Kidney epithelial cell (primary cell): Measurements from ENCODE around the gene ZNF827. TPM values are rescaled to one million over a fixed set of nuclear protein-coding genes. Genes with fewer than 3 reads are reported as not detected.

Source experiments
- DNase-seq: peaks from one replicate; pipeline ENCODE4 v3.0.0-alpha.2; 2010; ENCODE audit warnings: low read depth
- H3K27me3 ChIP-seq: 2 replicates; pipeline ENCODE4 v1.6.0; 2011; ENCODE audit warnings: low read length; ENCODE audit not compliant: control insufficient read depth, insufficient read depth
- H3K36me3 ChIP-seq: 2 replicates; pipeline ENCODE4 v1.5.1; 2011; ENCODE audit warnings: low read length; ENCODE audit not compliant: control insufficient read depth, insufficient read depth
- H3K4me3 ChIP-seq: 2 replicates; pipeline ENCODE4 v1.5.1; 2011; ENCODE audit warnings: low read depth, mild to moderate bottlenecking, control low read depth, low read length
- CTCF ChIP-seq: IDR thresholded peaks from 2 replicates; pipeline ENCODE4 v1.5.1; 2011; ENCODE audit warnings: mild to moderate bottlenecking, moderate library complexity, low read length, control low read depth, inconsistent platforms; ENCODE audit not compliant: insufficient read depth, poor library complexity, severe bottlenecking
- total RNA-seq: library from RNA; depleted of rRNA; stranded (reverse); fragments of >200 nt; gene quantifications from 2 replicates; pipeline ENCODE4 v1.2.3, GENCODE V29; 2015

ZNF827 gene, protein sequence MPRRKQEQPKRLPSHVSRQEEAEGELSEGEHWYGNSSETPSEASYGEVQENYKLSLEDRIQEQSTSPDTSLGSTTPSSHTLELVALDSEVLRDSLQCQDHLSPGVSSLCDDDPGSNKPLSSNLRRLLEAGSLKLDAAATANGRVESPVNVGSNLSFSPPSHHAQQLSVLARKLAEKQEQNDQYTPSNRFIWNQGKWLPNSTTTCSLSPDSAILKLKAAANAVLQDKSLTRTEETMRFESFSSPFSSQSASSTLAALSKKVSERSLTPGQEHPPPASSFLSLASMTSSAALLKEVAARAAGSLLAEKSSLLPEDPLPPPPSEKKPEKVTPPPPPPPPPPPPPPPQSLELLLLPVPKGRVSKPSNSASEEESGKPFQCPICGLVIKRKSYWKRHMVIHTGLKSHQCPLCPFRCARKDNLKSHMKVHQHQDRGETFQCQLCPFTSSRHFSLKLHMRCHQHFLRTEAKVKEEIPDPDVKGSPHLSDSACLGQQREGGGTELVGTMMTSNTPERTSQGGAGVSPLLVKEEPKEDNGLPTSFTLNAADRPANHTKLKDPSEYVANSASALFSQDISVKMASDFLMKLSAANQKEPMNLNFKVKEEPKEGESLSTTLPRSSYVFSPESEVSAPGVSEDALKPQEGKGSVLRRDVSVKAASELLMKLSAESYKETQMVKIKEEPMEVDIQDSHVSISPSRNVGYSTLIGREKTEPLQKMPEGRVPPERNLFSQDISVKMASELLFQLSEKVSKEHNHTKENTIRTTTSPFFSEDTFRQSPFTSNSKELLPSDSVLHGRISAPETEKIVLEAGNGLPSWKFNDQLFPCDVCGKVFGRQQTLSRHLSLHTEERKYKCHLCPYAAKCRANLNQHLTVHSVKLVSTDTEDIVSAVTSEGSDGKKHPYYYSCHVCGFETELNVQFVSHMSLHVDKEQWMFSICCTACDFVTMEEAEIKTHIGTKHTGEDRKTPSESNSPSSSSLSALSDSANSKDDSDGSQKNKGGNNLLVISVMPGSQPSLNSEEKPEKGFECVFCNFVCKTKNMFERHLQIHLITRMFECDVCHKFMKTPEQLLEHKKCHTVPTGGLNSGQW
- 14.0 and 16.6 TPM in 2 replicates for total RNA-seq

DNA sequence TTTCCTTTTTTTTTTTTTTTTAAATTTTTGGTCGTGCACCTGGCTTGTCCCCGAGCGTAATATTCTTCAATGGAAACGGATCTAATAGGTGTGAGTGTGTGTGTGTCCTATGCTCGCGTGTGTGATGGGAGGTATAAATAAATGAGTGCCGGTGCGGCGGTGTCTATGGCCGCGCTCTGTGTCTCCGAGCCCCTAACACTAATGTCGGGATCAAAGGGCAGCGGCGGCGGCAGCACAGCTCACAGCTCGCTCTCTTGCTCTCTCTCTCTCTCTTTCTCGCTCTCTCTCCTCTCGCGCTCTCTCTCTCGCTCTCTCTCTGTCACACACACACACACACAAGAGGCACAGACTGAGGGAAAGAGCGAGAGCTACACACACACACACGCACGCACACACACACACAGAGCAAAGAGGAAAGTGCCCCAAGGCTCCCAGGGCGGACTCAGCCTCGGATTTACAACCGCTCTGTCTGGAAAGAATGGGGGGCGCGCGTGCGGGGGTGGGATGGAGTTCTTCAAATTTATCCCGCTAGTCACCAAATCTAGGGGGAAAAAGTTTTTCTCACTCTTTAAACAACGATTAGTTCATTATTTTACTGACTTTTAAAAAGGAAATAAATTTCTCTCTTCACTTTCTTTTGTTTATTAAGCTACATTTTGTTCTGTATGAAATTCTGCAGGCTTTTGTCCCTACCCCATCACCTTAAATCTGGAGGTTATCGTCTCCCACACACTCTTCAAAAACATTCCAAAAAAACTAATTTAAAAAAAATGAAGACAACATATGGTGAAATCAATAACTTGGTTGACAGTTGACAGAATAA is at the start of gene ZNF827:
TSS of gene ZNF827 (minus strand) at position 206 of the 823 bp plus-strand sequence. CDS start 416 bp downstream, outside the sequence.
- H3K27me3 ChIP-seq = no peaks in the 10 kb centered on the region
- DNase-seq = peak; percentile 42
- H3K4me3 ChIP-seq = peak within 1 kb of the TSS; percentile 63
- H3K36me3 ChIP-seq = no peaks in the 10 kb centered on the region
- no peak for TF ChIP-seq CTCF

DNA sequence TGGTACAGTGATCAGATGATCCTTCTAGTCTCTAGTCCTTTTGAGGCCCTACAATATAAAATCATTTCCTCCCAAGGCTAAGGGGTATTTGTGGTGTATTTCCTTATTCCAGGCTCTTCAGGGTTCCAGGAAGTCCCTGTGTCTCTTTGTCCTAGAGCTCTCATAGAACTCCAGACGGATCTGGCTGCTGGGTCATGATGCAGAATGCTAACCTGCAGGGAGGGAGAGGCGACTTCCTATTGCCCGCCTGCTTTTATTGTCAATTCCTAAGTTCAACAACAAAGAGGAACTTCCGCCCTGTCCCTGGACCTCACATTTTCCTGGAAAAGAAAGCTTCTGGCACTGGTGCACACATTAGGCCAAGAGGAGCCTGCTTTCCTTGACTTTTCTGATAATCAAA is 45.9 kb upstream of the ZNF827 start:
- no peaks in the 10 kb centered on the region for H3K27me3 ChIP-seq
- no peak for TF ChIP-seq CTCF

DNA sequence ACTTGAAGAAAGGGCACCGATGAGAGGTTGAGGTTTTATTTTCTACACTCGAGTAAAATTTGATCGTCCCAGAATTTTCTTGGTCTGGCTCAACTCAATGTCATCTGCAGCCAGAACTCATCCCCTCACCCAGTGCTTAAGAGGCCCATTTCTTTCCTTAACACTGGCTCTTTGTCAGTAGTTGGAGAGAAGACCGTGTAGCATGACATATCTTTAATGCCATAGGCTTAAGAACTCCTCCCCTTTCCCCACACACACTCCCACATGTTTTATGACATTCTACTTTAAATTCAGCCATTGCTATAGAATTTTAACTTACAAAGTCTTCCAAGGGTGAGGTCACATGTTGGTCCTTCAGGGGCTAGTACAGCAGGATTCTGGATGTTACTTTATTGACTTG is 44.2 kb upstream of the ZNF827 start:
- no peaks in the 10 kb centered on the region for H3K36me3 ChIP-seq
- DNase-seq = no peak
- no peak overlapping the region for H3K4me3 ChIP-seq
- no peaks in the 10 kb centered on the region for H3K27me3 ChIP-seq
- no peak for TF ChIP-seq CTCF

More for the DNA sequence above, 45.9 kb upstream of the ZNF827 start:
- no peak for DNase-seq
- Histone ChIP-seq H3K36me3 (no peaks in the 10 kb centered on the region), H3K4me3 (no peak overlapping the region)

- Histone ChIP-seq H3K27me3 (no peaks in the 10 kb centered on the region), H3K4me3 (no peak overlapping the region), H3K36me3 (no peaks in the 10 kb centered on the region)
- no peak for DNase-seq
- TF ChIP-seq CTCF = no peak
Observed at GRCh38 chr4:145979160-145979559, 40.5 kb upstream of the ZNF827 start.

- no peak overlapping the region for H3K4me3 ChIP-seq
- H3K36me3 ChIP-seq = no peaks in the 10 kb centered on the region
- no peak for TF ChIP-seq CTCF
- no peak for DNase-seq
- no peaks in the 10 kb centered on the region for H3K27me3 ChIP-seq
Observed at GRCh38 chr4:145976680-145977079, 38.1 kb upstream of the ZNF827 start.
